SIG-M5 treated with dmso at 0.1 percent for 504 hours (cell line): ENCODE measurements around the gene CAMK2B.
A peak's percentile ranks its signal among the peaks of the same experiment; 100 is the strongest.

Source experiments
- DNase-seq: peaks from one replicate; lab custom pipeline; 2025; ENCODE audit not compliant: unreplicated experiment; lab: John Stamatoyannopoulos, UW

Gene CAMK2B

GRCh38 chr7:44258423-44258760 is 67.0 kb downstream of the CAMK2B start:
- no peak for DNase-seq

- peak; percentile 55 for DNase-seq
Measured at GRCh38 chr7:44257618-44258422, 67.6 kb downstream of the CAMK2B start.

- no peak for DNase-seq
Measured at GRCh38 chr7:44257213-44257612, 68.2 kb downstream of the CAMK2B start.

GRCh38 chr7:44256459-44256858 is 68.9 kb downstream of the CAMK2B start:
- no peak for DNase-seq

- DNase-seq = no peak
Measured at GRCh38 chr7:44251881-44252280, 73.5 kb downstream of the CAMK2B start.

GRCh38 chr7:44251269-44251668 is 74.1 kb downstream of the CAMK2B start:
- DNase-seq = no peak

- DNase-seq = no peak
Measured at GRCh38 chr7:44249639-44250234, 75.7 kb downstream of the CAMK2B start.

GRCh38 chr7:44247868-44248651 is 77.3 kb downstream of the CAMK2B start:
- DNase-seq = no peak

GRCh38 chr7:44246396-44247113 is 78.8 kb downstream of the CAMK2B start:
- no peak for DNase-seq

- DNase-seq = no peak
Measured at GRCh38 chr7:44244282-44244681, 81.1 kb downstream of the CAMK2B start.

GRCh38 chr7:44242091-44242490 is 83.3 kb downstream of the CAMK2B start:
- no peak for DNase-seq

- peak; percentile 83 for DNase-seq
Measured at GRCh38 chr7:44240983-44241510, 84.3 kb downstream of the CAMK2B start.

- no peak for DNase-seq
Measured at GRCh38 chr7:44240376-44240775, 85.0 kb downstream of the CAMK2B start.

GRCh38 chr7:44239361-44239760 is 86.0 kb downstream of the CAMK2B start:
- no peak for DNase-seq

- no peak for DNase-seq
Measured at GRCh38 chr7:44238116-44238695, 87.2 kb downstream of the CAMK2B start.

GRCh38 chr7:44237696-44238095 is 87.7 kb downstream of the CAMK2B start:
- DNase-seq = no peak

- peak; percentile 43 for DNase-seq
Measured at GRCh38 chr7:44236333-44236728, 89.1 kb downstream of the CAMK2B start.

GRCh38 chr7:44235582-44236332 is 89.6 kb downstream of the CAMK2B start:
- no peak for DNase-seq

- no peak for DNase-seq
Measured at GRCh38 chr7:44235066-44235465, 90.3 kb downstream of the CAMK2B start.
